HEK293T (cell line): ENCODE data around the gene UBXN6.

Experiments used
- CTCF ChIA-PET: fragments of 350-600 bp; formaldehyde crosslinking; extraction: SDS; loops from one replicate; lab custom pipeline; 2021; ENCODE audit warnings: antibody characterized with exemption, inconsistent platforms; lab: Yijun Ruan, JAX
- POLR2A ChIA-PET: fragments of 350-600 bp; formaldehyde crosslinking; extraction: SDS; loops from one replicate; lab custom pipeline; 2020; ENCODE audit warnings: antibody characterized with exemption, inconsistent platforms; lab: Yijun Ruan, JAX
- DNase-seq: peaks from one replicate; pipeline ENCODE4 v3.0.0; 2012; ENCODE audit warnings: mixed read lengths; ENCODE audit errors: extremely low spot score
- ARNT ChIP-seq: fragments of 450-650 bp; IDR thresholded peaks from 2 replicates; pipeline ENCODE4 v1.6.1; 2017; ENCODE audit warnings: mild to moderate bottlenecking
- BHLHE40 ChIP-seq: fragments of 450-650 bp; IDR thresholded peaks from 2 replicates; pipeline ENCODE4 v1.6.1; 2016; ENCODE audit warnings: mild to moderate bottlenecking, moderate library complexity, borderline replicate concordance
- CTBP1 ChIP-seq: fragments of 450-650 bp; IDR thresholded peaks from 2 replicates; pipeline ENCODE4 v1.6.1; 2016; ENCODE audit warnings: borderline replicate concordance
- ELF4 ChIP-seq: fragments of 450-650 bp; IDR thresholded peaks from 2 replicates; pipeline ENCODE4 v1.6.1; 2017; ENCODE audit warnings: antibody characterized with exemption
- FOXA1 ChIP-seq: fragments of 450-650 bp; IDR thresholded peaks from 2 replicates; pipeline ENCODE4 v1.6.1; 2016; ENCODE audit warnings: mild to moderate bottlenecking
- FOXK2 ChIP-seq: fragments of 450-650 bp; IDR thresholded peaks from 2 replicates; pipeline ENCODE4 v1.6.1; 2016; ENCODE audit warnings: mild to moderate bottlenecking
- FOXM1 ChIP-seq: fragments of 450-650 bp; IDR thresholded peaks from 2 replicates; pipeline ENCODE4 v1.6.1; 2017; ENCODE audit warnings: mild to moderate bottlenecking, borderline replicate concordance
- HDGF ChIP-seq: fragments of 450-650 bp; IDR thresholded peaks from 2 replicates; pipeline ENCODE4 v1.6.1; 2017; ENCODE audit warnings: antibody characterized with exemption, borderline replicate concordance
- L3MBTL2 ChIP-seq: fragments of 450-650 bp; conservative IDR thresholded peaks from 2 replicates; pipeline ENCODE4 v1.6.1; 2016; ENCODE audit warnings: mild to moderate bottlenecking
- LEF1 ChIP-seq: fragments of 450-650 bp; IDR thresholded peaks from 2 replicates; pipeline ENCODE4 v1.6.1; 2017; ENCODE audit warnings: mild to moderate bottlenecking, borderline replicate concordance
- NFRKB ChIP-seq: fragments of 450-650 bp; IDR thresholded peaks from 2 replicates; pipeline ENCODE4 v1.6.1; 2016; ENCODE audit warnings: mild to moderate bottlenecking, moderate library complexity
- PKNOX1 ChIP-seq: fragments of 450-650 bp; IDR thresholded peaks from 2 replicates; pipeline ENCODE4 v1.6.1; 2016
- SP1 ChIP-seq: fragments of 450-650 bp; IDR thresholded peaks from 2 replicates; pipeline ENCODE4 v1.6.1; 2017
- SUZ12 ChIP-seq: fragments of 450-650 bp; IDR thresholded peaks from 2 replicates; pipeline ENCODE4 v1.6.1; 2016; ENCODE audit warnings: mild to moderate bottlenecking
- TARDBP ChIP-seq: fragments of 450-650 bp; IDR thresholded peaks from 2 replicates; pipeline ENCODE4 v1.6.1; 2016
- ZNF384 ChIP-seq: fragments of 450-650 bp; IDR thresholded peaks from 2 replicates; pipeline ENCODE4 v1.6.1; 2016

UBXN6 gene

DNA sequence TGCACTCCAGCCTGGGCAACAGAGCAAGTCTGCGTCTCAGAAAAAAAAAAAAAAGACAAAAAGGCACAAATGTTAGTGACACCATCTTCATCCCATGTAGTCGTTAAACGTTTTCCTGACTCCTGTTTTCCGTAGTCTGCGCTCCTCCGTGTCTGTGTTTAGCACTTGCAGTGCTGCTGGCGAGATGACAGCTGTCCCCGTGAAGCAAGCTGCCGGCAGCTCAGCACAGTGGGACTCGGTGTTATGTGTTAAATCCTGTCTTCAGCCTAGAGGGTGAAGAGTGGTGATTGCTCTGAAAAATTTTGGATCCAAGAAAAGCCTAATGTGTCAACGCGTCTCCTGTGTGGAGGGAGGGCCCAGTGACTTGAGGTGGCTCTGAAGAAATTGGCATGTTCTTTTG lies 18.4 kb downstream of the UBXN6 start:
- ChIA-PET CTCF (no interaction called here), POLR2A (no interaction called here)
- no peak for DNase-seq
- no peak for TF ChIP-seq ARNT
- TF ChIP-seq ZNF384: no peak
- no peak for TF ChIP-seq PKNOX1
- no peak for TF ChIP-seq ELF4
- TF ChIP-seq FOXM1: no peak
- TF ChIP-seq CTBP1: no peak
- TF ChIP-seq FOXA1: no peak
- TF ChIP-seq TARDBP: no peak
- no peak for TF ChIP-seq LEF1

DNA sequence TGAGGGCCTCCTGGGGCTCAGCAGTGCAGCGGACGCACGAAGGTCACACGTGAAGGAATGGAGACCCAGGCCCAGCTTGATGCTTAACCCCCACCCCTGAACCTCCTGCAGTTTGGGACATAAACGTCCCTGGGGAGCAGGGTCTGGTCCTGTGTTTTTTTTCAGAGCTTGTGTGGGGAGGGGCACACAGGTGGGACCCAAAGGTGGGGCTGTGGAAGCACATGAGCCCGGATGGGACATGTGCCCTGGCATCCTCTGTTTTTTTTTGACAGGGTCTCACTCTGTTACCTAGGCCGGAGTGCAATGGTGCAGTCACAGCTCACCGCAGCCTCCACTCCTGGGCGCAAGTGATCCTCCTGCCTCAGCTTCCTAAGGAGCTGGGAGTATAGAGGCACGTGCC lies 20.5 kb downstream of the UBXN6 start:
- TF ChIP-seq TARDBP: no peak
- no peak for TF ChIP-seq L3MBTL2
- no peak for TF ChIP-seq HDGF
- TF ChIP-seq SUZ12: no peak
- no peak for TF ChIP-seq LEF1
- no peak for TF ChIP-seq FOXM1
- no peak for TF ChIP-seq FOXA1
- no peak for TF ChIP-seq NFRKB
- POLR2A ChIA-PET: no interaction called here
- CTCF ChIA-PET: no interaction called here
- DNase-seq: no peak

DNA sequence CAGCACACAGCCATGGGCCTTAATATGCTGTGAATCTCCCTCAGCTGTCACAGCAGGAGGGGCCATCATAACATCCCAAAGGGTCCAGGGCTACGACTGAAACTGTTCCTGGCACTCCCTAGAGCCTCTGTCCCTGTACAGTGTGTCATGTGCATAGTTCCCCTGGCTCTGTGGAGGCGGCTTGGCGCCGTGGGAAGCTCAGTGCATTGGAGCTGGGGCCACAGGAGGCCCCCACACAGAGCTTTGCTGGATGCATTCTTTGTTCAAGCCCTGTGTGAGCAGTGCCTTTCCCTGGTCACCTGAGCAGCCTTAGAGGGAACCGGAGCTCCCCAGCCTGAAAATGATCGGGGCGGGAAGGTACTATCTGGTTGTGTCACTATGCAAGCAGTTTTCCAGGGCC lies 21.4 kb downstream of the UBXN6 start:
- no peak for DNase-seq
- CTCF ChIA-PET: no interaction called here
- no peak for TF ChIP-seq FOXA1
- TF ChIP-seq ARNT: no peak
- no peak for TF ChIP-seq ZNF384
- TF ChIP-seq NFRKB: no peak
- no peak for TF ChIP-seq FOXK2
- no peak for TF ChIP-seq FOXM1
- no peak for TF ChIP-seq BHLHE40
- TF ChIP-seq HDGF: no peak
- TF ChIP-seq TARDBP: no peak
- TF ChIP-seq L3MBTL2: no peak
- no peak for TF ChIP-seq PKNOX1
- no peak for TF ChIP-seq ELF4
- TF ChIP-seq CTBP1: no peak
- no peak for TF ChIP-seq SP1
- POLR2A ChIA-PET: no interaction called here

DNA sequence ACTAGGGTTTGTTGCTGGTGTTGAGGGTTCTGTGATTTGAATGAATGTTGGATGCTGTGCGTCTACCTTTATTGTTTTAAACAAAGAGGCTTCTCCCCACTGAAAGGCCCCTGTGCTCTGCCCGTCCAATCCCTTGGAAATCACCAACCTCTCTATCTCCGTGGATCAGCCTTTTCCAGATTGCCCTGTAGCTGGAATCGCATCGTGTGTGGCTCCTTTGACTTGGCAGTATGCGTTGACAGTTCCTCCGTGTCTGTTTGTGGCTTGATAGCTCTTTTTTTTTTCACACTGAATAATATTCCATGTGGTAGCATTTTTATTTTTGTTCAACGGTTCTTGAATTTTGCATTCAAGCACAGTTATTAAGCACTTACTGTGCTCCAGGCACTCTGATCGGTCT lies 23.2 kb downstream of the UBXN6 start:
- ChIA-PET POLR2A (no interaction called here), CTCF (no interaction called here)
- no peak for DNase-seq
- TF ChIP-seq FOXA1 (no peak), L3MBTL2 (no peak), CTBP1 (no peak), SUZ12 (no peak), NFRKB (no peak), ELF4 (no peak), LEF1 (no peak), TARDBP (no peak), ZNF384 (no peak), HDGF (no peak), ARNT (no peak)

DNA sequence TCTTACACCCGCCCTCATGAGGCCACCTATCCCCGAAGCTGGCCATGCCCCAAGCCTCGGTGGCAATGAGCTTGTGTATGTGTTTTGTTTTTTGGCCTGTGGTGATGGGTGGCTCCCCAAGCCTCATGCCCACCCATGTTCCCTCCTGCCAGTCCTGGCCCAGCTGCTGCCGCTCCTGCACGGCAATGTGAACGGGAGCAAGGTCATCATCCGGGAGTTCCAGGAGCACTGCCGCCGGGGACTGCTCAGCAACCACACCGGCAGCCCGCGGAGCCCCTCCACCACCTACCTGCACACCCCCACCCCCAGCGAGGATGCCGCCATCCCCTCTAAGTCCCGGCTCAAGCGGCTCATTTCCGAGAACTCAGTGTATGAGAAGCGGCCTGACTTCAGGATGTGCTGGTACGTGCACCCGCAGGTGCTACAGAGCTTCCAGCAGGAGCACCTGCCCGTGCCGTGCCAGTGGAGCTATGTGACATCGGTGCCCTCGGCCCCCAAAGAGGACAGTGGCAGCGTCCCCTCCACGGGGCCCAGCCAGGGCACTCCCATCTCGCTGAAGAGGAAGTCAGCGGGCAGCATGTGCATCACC lies 24.6 kb downstream of the UBXN6 start:
- no peak for DNase-seq
- TF ChIP-seq LEF1 (no peak), TARDBP (no peak), HDGF (no peak), FOXA1 (no peak), ARNT (no peak), SUZ12 (no peak), ELF4 (no peak), L3MBTL2 (no peak), PKNOX1 (no peak), ZNF384 (no peak), FOXM1 (no peak), CTBP1 (no peak), FOXK2 (no peak), SP1 (no peak), NFRKB (no peak), BHLHE40 (no peak)
- POLR2A ChIA-PET: no interaction called here
- CTCF ChIA-PET: no interaction called here
